Transverse colon (tissue), 4 donors: ENCODE data around the gene TMEM38B. TPM values are rescaled to one million over a fixed set of nuclear protein-coding genes. Genes with fewer than 3 reads are reported as not detected.

Experiments used
- DNase-seq: peaks from one replicate; pipeline ENCODE4 v3.0.0-alpha.2; 2019
- H3K27ac ChIP-seq, 4 donors: fragments of 200-600 bp; sonication (generic); 2 replicates each; pipeline ENCODE4 v1.5.1; 2016 to 2018; ENCODE audit warnings: inconsistent platforms in 4 of 4
- H3K27me3 ChIP-seq: fragments of 200-600 bp; sonication (generic); 2 replicates; pipeline ENCODE4 v1.5.1; 2017; ENCODE audit warnings: inconsistent platforms
- H3K36me3 ChIP-seq, 4 donors: fragments of 200-600 bp; sonication (generic); 2 replicates each; pipeline ENCODE4 v1.5.1; 2017 to 2019; ENCODE audit warnings: inconsistent platforms in 4 of 4
- H3K4me1 ChIP-seq, 4 donors: fragments of 200-600 bp; sonication (generic); 2 replicates each; pipeline ENCODE4 v1.5.1; 2017 to 2020; ENCODE audit warnings: inconsistent platforms in 4 of 4
- H3K4me3 ChIP-seq, 4 donors: fragments of 200-600 bp; sonication (generic); 1 replicate in 1 of 4; 2 replicates in 3 of 4; pipeline versions ENCODE4 v1.5.1 to v1.6.1; 2017 to 2019; ENCODE audit warnings: inconsistent platforms in 4 of 4
- H3K9me3 ChIP-seq, 2 donors: fragments of 200-600 bp; sonication (generic); 2 replicates each; pipeline ENCODE4 v1.5.1; 2017 to 2019; ENCODE audit warnings: inconsistent platforms in 2 of 2
- EP300 ChIP-seq: sonication (generic); formaldehyde crosslinking; IDR thresholded peaks from one replicate; pipeline ENCODE4 v1.6.1; 2017; ENCODE audit warnings: antibody characterized with exemption, low read depth
- POLR2A ChIP-seq: fragments of 450-650 bp; IDR thresholded peaks from one replicate; pipeline ENCODE4 v1.6.1; 2016; ENCODE audit warnings: antibody characterized with exemption, mild to moderate bottlenecking, moderate library complexity
- POLR2AphosphoS5 ChIP-seq, 3 donors: sonication (generic); formaldehyde crosslinking; IDR thresholded peaks; one replicate each; pipeline ENCODE4 v1.6.1; 2016; ENCODE audit warnings: antibody characterized with exemption in 3 of 3
- WGBS, 2 donors: methylation state at CpG; one replicate each; pipeline ENCODE4 v1.1.5; 2018; ENCODE audit warnings: low coverage in 1 of 2; 5-methylcytosine and 5-hydroxymethylcytosine counted together
- in situ Hi-C, 4 donors: fragments of 200-750 bp; cut with MboI; loops; one replicate each; pipeline versions ENCODE4 v1.15.0 to v1.15.1; 2017; ENCODE audit warnings: low sequenced_read_pairs in 3 of 4, low pct_ligation_motif_present in 1 of 4, low pct_unique_long_range_greater_than_20kb in 1 of 4
- intact Hi-C: fragments of 100-400 bp; cut with DNase I; formaldehyde crosslinking; loops from one replicate; pipeline ENCODE4 v1.15.1; 2023; ENCODE audit warnings: low total_unique reads
- total RNA-seq, 4 donors: library from RNA; depleted of rRNA; stranded (reverse); fragments of >200 nt; gene quantifications; one replicate each; pipeline ENCODE4 v1.1.0, GENCODE V29; 2016
- TF ChIP-seq, protein P1 (sequence below), 5 experiments: fragments of 200-600 bp in 3 of 5; fragments of 450-650 bp in 2 of 5; sonication (generic) in 3 of 5; IDR thresholded peaks; 1 replicate in 2 of 5; 2 replicates in 3 of 5; pipeline ENCODE4 v1.5.1; 2016 to 2017; ENCODE audit warnings: antibody characterized with exemption in 5 of 5, inconsistent platforms in 3 of 5, mild to moderate bottlenecking in 2 of 5, moderate library complexity in 1 of 5

Gene TMEM38B
- total RNA-seq, 4 donors from 2014 or later, result 25.2 to 36.6 (median 29.1) TPM

DNA sequence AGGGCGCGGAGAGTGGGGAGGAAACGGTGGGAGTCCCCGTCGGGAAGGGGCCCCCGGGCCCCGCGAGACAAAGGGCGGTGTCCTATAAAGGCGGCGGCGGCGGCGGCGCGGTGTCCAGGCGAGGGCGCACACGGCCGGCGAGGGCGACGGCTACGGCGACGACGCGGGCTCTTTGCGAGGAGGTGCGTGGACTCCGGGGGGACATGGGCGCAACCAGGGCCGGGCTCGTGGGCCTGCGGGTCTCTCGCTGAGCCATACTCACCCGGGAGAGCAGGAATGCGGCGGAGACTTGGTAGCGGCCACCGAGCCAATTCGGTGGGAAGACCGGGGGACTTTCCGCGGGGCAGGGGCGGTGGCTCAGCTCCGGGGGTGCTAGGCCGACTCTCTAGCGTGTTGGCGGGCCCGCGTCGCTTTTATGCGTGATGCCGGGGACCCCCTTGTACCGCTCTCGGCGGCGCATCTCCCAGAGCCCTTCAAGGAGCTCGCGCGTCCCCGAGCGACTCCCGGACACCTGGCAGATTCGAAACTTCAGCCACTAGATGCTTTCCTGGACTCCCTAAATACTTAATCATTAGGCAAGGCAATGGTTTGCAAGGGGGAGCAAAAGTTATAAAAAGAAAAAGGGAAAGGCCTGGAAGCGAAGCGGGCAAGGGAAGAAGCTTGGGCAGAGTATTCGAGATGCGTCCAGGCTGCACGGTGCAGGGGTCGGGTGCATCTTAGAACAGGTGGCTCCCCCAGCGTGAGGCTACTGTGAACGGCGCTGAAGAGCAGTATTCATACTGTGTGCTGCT lies 38.0 kb upstream of the TMEM38B start:
- peak; percentile 45 for DNase-seq
- 0 to 4% methylated on average over 4 to 50 of the region's 75 CpGs for WGBS, 2 donors
- Histone ChIP-seq H3K36me3 (no peaks in the 10 kb centered on the region), H3K4me1 (peaks cover 0 to 11% (median 9%) of the 10 kb centered on the region in 4 donors), H3K27me3 (peaks cover 45% of the 10 kb centered on the region), H3K27ac (no peak overlapping the region), H3K4me3 (peak overlapping the region; percentile 27 to 66 (median 42)), H3K9me3 (no peaks in the 10 kb centered on the region)
- intact Hi-C loops, result no loop called here
- in situ Hi-C loops, result no loop called here
- no peak for TF ChIP-seq POLR2AphosphoS5 (IDR thresholded peaks at IDR 0.05)
- no peak for TF ChIP-seq EP300
- no peak for TF ChIP-seq POLR2A
- TF ChIP-seq, protein P1, sequence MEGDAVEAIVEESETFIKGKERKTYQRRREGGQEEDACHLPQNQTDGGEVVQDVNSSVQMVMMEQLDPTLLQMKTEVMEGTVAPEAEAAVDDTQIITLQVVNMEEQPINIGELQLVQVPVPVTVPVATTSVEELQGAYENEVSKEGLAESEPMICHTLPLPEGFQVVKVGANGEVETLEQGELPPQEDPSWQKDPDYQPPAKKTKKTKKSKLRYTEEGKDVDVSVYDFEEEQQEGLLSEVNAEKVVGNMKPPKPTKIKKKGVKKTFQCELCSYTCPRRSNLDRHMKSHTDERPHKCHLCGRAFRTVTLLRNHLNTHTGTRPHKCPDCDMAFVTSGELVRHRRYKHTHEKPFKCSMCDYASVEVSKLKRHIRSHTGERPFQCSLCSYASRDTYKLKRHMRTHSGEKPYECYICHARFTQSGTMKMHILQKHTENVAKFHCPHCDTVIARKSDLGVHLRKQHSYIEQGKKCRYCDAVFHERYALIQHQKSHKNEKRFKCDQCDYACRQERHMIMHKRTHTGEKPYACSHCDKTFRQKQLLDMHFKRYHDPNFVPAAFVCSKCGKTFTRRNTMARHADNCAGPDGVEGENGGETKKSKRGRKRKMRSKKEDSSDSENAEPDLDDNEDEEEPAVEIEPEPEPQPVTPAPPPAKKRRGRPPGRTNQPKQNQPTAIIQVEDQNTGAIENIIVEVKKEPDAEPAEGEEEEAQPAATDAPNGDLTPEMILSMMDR (IDR thresholded peaks at IDR 0.05), result peak in 3 of 5 experiments; percentile 35 to 43 (median 40)

DNA sequence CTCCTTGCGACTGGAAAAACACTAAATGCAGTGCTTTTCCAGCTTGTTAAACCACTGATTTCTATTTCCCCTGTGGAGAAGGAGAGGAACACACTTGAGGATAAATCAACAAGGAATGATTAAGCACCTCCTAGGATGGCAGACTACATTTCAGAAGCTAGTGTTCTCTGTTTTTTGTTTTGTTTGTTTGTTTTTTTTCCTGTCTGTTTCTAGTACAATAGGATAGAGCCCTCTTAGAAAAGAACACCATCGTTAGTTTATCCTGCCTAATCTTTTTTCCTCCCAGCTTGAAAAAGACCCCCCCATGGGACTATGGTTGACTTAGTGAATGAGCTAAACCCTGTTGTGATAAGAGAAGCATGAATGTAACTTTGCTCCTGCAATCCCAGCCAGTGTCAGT lies 36.0 kb upstream of the TMEM38B start:
- in situ Hi-C loops, result no loop called here
- WGBS, 2 donors, result 88 to 94% methylated on average over 2 of the region's 2 CpGs
- no peaks in the 10 kb centered on the region for H3K36me3 ChIP-seq
- H3K27ac ChIP-seq, result no peak overlapping the region
- no peak overlapping the region for H3K4me3 ChIP-seq
- intact Hi-C loops, result no loop called here
- no peak for DNase-seq
- peaks cover 45% of the 10 kb centered on the region for H3K27me3 ChIP-seq
- TF ChIP-seq EP300 (no peak), POLR2A (no peak)
- H3K4me1 ChIP-seq, result peaks cover 0 to 11% (median 9%) of the 10 kb centered on the region in 4 donors
- no peaks in the 10 kb centered on the region for H3K9me3 ChIP-seq

DNA sequence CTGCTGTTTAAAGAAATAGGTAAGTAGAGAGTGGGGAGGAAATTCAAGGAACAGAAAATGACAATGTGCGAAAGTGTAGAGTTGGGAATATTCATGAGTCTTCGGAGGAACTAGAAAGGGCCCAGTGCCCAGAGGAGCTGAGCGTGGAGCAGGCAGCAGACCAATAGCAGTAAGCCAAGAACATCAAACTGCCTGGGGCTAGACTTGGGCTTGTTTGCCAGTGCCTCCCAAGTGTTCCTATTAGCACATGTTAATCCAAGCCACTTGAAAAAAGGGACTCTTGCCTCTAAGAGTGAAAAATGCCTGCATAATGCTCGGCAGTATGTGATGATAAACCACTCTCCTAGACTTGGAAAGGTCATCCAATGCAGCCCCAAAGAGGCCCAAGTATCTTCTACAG lies 33.3 kb upstream of the TMEM38B start:
- H3K9me3 ChIP-seq, result no peaks in the 10 kb centered on the region
- peaks cover 0 to 8% (median 8%) of the 10 kb centered on the region in 4 donors for H3K4me1 ChIP-seq
- DNase-seq, result no peak
- H3K36me3 ChIP-seq, result no peaks in the 10 kb centered on the region
- in situ Hi-C loops (no loop called here), intact Hi-C loops (no loop called here)
- no peak for TF ChIP-seq EP300
- peaks cover 33% of the 10 kb centered on the region for H3K27me3 ChIP-seq
- no peak overlapping the region for H3K27ac ChIP-seq
- H3K4me3 ChIP-seq, result no peak overlapping the region
- WGBS, 2 donors, result 87 to 89% methylated on average over 4 of the region's 4 CpGs

DNA sequence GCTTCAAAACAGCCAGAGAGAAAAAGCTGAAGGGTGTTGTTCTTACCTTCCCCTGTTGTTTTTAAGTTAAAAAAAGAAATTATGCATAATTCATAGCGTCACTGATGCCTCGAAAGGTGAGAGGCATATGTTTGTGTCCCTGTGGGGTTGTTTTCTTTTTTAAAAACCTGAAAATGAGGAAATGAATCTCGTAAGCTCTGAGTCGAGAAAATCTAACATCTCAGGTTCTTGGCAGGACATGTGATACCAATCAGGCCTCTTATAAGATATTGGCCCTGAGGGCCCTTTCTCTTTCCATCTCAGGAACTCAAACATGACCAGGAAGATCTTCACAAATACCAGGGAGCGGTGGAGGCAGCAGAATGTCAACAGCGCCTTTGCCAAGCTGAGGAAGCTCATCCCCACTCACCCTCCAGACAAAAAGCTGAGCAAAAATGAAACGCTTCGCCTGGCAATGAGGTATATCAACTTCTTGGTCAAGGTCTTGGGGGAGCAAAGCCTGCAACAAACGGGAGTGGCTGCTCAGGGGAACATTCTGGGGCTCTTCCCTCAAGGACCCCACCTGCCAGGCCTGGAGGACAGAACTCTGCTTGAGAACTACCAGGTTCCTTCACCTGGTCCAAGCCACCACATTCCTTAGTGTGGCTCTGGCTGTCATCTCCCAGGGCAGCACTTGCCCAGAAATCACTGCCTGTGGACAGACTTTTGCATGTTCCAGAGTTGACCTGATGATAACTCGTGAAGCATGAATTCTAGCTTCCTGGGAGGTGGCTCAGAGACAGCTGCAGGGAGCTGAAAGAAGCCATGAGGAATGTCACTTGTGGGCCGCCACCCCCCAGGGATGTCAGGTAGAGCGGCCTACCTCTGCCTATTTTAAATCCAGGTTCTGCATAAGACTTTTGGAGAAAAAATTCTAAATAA lies 31.9 kb upstream of the TMEM38B start, which contains the start of gene TAL2:
Gene TAL2 (plus strand): TSS at position 274 of the 921 bp plus-strand sequence. CDS start 40 bp downstream, at position 314.
- Histone ChIP-seq H3K4me1 (no peaks in the 10 kb centered on the region), H3K4me3 (no peak within 1 kb of the TSS), H3K36me3 (no peaks in the 10 kb centered on the region), H3K27ac (no peak within 1 kb of the TSS), H3K27me3 (peaks cover 18% of the 10 kb centered on the region), H3K9me3 (no peaks in the 10 kb centered on the region)
- in situ Hi-C loops (no loop called here), intact Hi-C loops (no loop called here)
- WGBS, 2 donors, result 77 to 81% methylated on average over 7 to 12 of the region's 12 CpGs
- DNase-seq, result no peak
- TF ChIP-seq POLR2A (no peak), EP300 (no peak), POLR2AphosphoS5 (IDR thresholded peaks at IDR 0.05) (no peak)
- TF ChIP-seq, protein P1 (IDR thresholded peaks at IDR 0.05), result no peak

DNA sequence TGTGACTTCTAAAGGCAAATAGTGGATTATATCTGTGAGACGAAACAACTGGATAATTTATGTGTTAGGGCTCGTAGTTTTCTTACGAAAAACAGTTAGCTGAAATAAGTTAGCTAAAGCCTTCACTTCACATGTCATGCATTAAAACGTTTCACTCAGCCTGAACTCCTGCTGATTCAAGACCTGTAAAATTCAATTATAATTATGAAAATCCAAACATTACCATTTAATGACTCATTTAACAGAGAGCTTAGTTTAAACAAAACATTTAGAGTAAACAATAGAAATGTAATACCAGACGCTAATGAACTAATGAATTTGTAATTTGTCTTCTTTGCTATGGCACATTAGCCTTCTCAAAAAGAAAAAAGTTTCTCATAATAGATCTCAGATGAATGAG lies 30.4 kb upstream of the TMEM38B start:
- intact Hi-C loops, result no loop called here
- Histone ChIP-seq H3K27me3 (peaks cover 4% of the 10 kb centered on the region), H3K27ac (no peak overlapping the region), H3K4me1 (no peaks in the 10 kb centered on the region), H3K36me3 (no peaks in the 10 kb centered on the region), H3K9me3 (no peaks in the 10 kb centered on the region), H3K4me3 (no peak overlapping the region)
- no peak for DNase-seq
- TF ChIP-seq EP300 (no peak), POLR2AphosphoS5 (IDR thresholded peaks at IDR 0.05) (no peak), POLR2A (no peak)
- TF ChIP-seq, protein P1 (IDR thresholded peaks at IDR 0.05), result no peak
- in situ Hi-C loops, result no loop called here
- WGBS, 2 donors, result 70 to 84% methylated on average over 5 of the region's 5 CpGs
